HS-27A (cell line): Measurements from ENCODE around the gene EPB41L3.
"Not testable (repeated sequence)": the region's sequence is repeated elsewhere in the genome, so short reads cannot be mapped to it uniquely, and the experiment has no call there.

ENCODE experiments used
- DNase-seq: peaks from one replicate; pipeline ENCODE4 v3.0.0-alpha.2; 2012; ENCODE audit warnings: low read depth, missing footprints

Gene EPB41L3

DNA sequence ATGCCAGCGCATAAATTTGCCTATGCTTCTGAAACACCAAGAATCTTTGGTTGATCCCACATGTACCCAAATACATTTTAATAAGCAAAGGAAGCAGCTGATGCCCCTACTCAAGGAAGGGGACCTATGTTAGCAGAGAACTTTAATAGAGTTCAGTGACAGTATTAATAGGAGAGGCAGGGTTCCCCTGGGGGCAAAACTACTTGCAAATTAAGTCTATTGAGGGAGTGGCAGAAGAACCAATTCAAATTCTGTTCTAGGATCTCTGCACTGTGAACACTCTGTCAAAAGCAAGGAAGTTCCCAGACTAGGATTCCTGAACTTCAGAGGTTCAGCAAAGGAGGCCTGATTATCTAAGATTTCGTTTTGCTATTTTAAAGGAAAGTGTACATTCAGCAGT lies 47.5 kb downstream of the EPB41L3 start:
- DNase-seq: no peak

GRCh38 chr18:5490753-5491480 lies 52.9 kb downstream of the EPB41L3 start:
- DNase-seq: no peak

DNA sequence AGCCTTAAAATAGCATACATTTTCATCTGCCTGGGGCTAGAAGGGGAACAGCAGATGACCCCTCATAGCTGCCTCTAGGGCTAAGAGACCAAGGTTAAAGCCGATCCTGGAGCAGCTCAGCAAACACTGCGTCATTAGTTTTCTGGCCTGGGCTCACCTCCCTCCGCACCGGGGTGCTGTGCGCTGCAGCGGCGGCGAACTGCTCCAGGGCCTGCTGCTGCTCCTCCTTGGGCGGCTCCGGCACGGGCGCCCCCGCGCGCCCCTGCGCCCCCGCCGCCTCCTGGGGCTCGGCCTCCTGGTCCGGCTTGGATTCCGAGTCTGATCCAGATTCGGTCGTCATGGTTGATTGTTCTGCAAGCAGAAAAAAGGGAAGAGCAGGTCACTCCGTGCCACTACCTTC lies 55.0 kb downstream of the EPB41L3 start:
- no peak for DNase-seq

DNA sequence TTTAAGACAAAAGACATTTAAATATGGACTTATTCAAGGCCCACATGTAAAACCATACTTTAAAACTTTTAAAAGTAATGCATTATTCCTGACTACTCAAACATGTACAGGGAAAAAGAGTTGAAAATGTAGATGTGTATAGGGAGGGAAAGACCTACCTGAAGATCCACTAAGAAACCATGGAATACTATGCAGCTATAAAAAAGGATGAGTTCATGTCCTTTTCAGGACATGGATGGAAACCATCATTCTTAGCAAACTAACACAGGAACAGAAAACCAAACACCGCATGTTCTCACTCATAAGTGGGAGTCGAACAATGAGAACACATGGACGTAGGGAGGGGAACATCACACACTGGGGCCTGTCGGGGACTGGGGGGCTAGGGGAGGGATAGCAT lies 55.8 kb downstream of the EPB41L3 start:
- DNase-seq: not testable (repeated sequence)

DNA sequence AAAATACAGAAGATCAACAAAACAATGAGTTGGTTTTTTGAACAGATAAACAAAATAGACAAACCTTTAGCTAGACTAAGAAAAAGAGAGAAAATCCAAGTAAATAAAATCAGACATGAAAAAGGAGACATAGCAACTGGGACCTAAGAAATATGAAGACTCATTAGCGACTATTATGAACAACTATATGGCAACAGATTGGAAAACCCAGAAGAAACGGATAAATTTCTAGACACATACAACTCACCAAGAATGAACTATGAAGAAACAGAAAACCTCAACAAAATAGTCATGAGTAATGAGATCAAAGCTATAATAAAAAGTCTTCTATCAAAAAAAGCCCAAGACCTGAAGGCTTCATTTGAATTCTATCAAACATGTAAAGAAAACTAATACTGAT lies 59.3 kb downstream of the EPB41L3 start:
- DNase-seq: no peak

- DNase-seq: no peak
These were observed 62.2 kb downstream of the EPB41L3 start for GRCh38 chr18:5481621-5482020.

GRCh38 chr18:5478261-5478660 lies 65.5 kb downstream of the EPB41L3 start:
- DNase-seq: no peak

DNA sequence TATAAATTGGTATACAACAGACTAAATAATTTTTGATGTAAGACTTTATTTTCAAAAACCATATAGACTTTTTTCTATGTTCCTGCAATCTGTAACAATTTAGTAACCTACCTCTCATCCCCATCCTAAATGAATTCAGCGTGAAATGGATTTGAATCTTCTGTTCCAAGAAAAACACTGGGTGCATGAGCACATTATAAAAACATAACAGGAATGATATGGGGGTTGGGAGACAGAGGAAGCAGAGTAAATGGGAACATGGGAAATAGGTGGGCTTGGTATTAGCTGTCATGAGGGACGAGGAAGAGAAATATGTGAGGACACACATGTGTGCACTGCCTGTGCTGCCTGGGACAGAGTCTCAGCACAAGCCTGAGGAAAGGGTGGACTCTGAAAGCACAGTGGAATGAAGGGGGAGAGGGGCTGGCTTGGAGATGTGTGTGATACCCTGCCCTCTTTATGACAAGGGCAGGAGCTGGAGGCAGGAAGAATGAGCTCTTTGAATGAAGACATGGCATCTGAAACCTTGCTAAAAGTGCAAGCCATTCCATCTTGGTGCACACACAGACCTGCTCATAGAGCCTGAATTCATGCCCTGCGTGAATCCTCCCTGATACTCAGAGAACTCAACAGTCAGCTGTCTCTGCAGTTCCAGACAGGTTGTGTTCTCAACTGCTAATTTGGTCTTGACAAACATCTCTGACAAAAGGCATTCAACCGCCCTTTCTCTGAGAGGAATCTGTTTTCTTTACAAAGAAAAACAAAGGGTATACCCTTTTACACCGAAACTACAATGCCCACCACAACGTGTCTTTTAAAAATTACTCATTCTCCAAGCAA lies 66.6 kb downstream of the EPB41L3 start:
- no peak for DNase-seq

- no peak for DNase-seq
These were observed 68.5 kb downstream of the EPB41L3 start for GRCh38 chr18:5475267-5475666.

- DNase-seq: no peak
These were observed 74.5 kb downstream of the EPB41L3 start for GRCh38 chr18:5469340-5469739.

DNA sequence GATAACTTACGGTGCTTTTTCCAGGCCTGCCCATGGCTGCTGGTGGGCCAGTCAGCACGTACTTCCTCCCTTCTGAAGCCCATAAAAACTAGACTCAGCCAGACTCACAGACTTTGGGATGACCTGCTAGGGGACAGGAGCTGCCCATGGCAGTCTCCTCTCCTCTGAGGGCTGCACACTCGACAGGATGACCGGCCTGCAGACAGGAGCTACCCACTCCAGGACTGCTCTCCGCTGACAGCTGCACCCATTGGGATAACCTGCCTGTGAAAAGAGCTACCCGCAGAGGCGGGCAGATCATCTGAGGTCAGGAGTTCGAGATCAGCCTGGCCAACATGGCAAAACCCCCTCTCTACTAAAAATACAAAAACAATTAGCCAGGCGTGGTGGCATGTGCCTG lies 75.4 kb downstream of the EPB41L3 start:
- no peak for DNase-seq

DNA sequence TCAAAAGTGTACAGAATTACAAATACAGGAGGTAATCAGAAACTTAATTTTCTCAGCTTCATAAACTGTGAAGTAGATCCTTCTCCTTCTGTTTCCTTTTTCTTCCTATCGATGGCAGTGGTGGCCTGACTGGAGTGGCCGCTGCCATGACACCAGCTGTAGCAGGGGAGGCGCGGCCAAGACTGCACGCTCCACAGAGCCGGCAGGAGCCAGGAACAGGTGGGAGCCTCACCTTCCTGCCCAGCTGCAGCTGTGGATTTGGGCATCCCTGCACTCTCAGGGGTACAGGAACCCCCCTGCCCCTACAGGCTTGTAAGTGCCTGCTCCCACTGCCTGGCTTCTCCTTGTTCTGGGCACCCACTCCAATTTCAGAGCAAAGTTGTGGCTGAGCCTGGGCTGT lies 76.1 kb downstream of the EPB41L3 start:
- no peak for DNase-seq

DNA sequence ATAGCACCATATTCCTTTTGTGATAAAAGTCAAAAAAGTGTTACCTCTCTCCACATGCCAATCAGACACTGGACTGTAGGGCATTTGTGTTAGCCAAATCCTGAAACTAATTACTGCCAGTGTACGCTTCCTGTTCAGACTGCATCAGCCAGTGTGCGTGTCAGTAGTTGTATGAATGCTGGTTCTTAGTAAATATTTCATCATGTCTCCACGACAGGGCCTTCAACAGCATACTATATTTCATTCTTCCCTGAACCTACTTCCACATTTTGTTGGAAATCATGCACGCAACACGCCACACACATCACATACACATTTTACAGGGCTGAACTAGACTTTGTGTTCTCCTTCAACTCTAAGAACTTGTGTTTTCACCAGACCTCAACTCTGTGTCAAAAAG lies 77.5 kb downstream of the EPB41L3 start:
- no peak for DNase-seq

- DNase-seq: no peak
These were observed 79.5 kb downstream of the EPB41L3 start for GRCh38 chr18:5464251-5464650.

DNA sequence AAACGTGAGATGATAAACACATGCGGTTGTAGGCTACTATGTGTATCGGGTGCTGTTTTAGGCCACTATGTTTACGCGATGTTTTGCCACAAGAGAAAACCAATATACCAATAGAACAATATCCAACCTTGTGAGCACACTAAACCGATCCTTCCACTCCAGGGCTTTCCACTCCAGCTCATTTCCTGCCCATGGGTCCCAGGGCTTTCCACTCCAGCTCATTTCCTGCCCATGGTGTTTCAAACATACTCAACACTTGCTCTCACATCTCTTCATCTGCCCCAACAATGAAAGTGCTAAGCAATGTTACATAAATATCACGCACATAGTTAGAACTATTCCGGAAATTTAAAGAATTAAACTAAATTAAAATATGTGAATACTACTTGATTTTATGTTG lies 80.0 kb downstream of the EPB41L3 start:
- no peak for DNase-seq

GRCh38 chr18:5463390-5463789 lies 80.4 kb downstream of the EPB41L3 start:
- DNase-seq: no peak

- no peak for DNase-seq
These were observed 81.6 kb downstream of the EPB41L3 start for GRCh38 chr18:5462227-5462626.

DNA sequence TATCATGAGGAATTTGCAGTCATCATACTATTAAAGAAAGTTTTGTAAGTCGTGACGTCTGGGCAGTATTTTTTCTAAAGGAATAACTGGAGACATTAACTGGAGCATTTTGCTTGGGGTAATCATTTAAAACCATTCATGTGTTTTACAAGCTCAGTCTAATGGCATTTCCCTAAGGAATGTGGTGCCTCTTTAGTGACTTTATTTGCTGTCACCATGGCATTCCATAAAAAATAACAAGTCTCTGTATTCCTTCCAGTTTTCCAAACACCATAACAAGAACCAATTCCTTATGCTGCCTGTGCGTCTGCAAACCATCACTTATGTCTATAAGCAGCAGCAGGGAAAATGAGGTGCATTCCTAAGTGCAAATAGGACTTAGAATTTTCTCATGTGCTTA lies 82.8 kb downstream of the EPB41L3 start:
- no peak for DNase-seq

DNA sequence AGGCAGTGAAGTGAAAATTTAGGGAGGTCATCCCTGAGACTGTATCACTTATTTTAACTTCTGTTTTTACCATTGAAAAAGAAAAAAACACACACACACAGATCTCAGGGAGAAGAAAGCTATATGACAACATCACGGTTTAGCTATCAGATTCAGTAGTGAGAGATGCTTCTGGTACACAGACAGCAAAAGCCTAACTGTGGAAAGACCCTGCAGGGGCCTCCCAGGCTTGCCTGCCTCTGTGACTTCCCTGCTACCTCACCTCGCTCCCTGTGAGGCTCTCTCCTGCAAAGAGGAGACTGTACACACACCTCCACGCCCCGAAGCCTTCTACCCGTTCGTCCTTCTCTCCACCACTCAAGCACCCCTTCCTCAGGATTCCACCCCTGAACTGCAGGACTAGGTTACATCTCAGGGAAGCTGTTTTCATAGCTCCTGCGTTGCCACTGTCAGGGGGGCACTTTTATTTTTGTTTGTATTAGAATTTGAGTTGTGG lies 86.3 kb downstream of the EPB41L3 start:
- no peak for DNase-seq

GRCh38 chr18:5456577-5457461 lies 87.0 kb downstream of the EPB41L3 start:
- DNase-seq: no peak

DNA sequence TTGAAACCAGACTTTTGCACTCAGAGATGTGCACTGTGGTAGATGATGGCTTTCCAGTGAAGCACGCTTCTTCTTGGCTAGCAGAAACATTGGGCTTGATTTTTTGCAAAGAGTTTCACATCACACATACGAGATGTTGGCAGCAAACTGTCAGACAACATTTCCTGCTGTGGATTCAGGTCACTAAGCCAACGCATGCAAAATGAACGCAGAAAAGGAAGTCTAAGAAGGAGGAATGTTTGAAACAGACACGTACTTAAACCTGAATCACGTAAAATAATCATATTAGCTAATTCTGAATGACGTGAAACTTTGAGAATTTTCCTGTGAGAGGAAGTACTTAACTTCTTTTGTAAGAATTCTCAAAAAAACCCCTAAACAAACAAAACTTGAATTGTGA lies 88.1 kb downstream of the EPB41L3 start:
- no peak for DNase-seq

GRCh38 chr18:5452943-5453443 lies 90.8 kb downstream of the EPB41L3 start:
- DNase-seq: no peak
